Activated naive CD8-positive, alpha-beta T cell treated with anti-CD3 and anti-CD28 coated beads, Interleukin-2, amount 50 U/mL, for 16 hours (primary cell): Measurements from ENCODE around the gene TSSC4.

Experiments used
- DNase-seq: peaks from one replicate; pipeline ENCODE4 v3.0.0-alpha.2; 2020; ENCODE audit warnings: low read depth, low spot score

The TSSC4 gene

GRCh38 chr11:2400762-2401435, 349 bp downstream of the TSSC4 start:
- DNase-seq = no peak

DNA sequence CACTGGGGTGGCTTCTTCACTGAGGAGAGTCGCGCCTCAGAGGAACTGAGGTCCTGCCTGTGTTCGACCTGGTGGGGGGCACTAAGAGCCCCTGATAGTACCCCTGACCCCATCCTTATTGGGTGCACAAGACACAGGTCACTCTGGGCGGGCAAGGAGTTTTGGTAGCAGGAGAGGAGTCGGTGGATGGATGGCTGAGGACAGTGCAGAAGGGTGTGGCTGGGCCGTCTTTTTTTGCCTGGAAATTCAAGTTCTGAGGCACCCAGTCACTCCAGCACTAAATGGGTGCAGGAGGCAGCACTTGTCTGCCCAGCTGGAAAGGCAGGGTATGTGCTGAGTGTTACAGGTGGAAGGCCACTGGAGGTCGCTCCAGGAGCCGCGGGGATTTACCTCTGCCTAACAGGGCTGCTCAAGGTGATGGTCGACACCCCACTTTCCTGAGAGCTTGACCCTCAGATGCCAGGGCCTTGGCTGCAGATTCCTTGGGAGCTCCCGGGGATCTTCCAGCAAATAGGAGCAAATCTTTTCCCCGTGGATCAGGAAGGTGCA, 960 bp downstream of the TSSC4 start:
- no peak for DNase-seq

DNA sequence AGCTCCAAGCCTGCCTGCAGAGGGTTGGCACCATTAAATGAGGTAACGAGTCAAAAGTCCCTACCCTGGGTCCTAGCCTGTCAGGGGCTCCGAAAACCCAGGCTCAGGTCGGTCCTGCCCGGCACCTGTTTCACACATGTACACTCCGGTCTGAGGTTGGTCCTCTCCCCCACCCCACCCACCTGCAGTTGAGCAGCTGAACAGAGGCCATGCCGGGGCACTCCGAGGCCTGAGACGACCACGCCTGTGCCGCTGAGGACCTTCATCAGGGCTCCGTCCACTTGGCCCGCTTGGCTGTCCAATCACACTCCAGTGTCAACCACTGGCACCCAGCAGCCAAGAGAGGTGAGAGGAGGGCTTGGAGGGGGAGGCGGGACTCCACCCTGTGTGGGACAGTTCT, 1.6 kb downstream of the TSSC4 start:
- DNase-seq = no peak

- DNase-seq = no peak
Measured at GRCh38 chr11:2402890-2403645, 2.5 kb downstream of the TSSC4 start.

GRCh38 chr11:2404735-2405196, 4.2 kb downstream of the TSSC4 start:
- DNase-seq = no peak

- no peak for DNase-seq
Measured at GRCh38 chr11:2406451-2406850, 5.9 kb downstream of the TSSC4 start.

GRCh38 chr11:2406878-2407410, 6.4 kb downstream of the TSSC4 start:
- no peak for DNase-seq

DNA sequence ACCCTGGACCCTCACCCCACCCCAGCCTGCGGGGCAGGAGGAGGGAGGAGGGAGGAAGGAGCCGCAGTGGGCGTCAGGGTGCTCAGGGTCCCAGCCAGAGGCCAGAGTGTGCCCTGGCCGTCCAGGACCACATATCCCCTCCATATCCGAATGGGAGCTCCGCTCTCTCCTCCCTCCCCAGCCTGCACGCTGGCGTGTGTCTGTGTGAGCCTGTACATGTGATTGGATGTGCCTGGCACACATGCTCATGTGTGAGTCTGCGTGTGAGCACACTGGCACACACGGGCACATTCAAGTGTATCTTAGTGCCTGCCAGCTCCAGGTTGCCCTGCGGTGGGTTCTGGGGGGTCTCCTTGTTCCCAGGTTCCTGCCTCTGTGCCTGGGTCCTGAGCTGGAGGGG, 8.1 kb downstream of the TSSC4 start:
- no peak for DNase-seq

DNA sequence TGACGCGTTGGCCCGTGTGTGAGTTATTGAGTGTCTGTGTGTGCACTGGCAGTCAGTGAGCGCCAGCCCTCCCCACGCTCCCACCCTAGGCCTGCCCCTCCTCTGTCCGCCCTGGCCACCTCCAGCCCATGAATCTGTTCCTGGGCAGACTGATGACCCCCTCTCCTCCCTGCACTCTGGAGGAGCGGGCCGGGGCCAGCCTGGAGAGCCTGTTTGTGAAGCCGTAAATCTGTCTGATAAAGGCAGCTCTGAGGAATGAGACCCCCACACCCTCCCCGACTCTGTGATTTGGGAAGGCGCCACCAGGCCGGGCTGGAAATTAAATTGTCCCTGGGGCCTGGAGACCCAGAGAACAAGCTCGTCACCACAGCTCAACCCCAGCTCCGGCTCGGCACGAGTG, 8.6 kb downstream of the TSSC4 start:
- DNase-seq = no peak

GRCh38 chr11:2409611-2410468, 9.3 kb downstream of the TSSC4 start:
- DNase-seq = no peak

DNA sequence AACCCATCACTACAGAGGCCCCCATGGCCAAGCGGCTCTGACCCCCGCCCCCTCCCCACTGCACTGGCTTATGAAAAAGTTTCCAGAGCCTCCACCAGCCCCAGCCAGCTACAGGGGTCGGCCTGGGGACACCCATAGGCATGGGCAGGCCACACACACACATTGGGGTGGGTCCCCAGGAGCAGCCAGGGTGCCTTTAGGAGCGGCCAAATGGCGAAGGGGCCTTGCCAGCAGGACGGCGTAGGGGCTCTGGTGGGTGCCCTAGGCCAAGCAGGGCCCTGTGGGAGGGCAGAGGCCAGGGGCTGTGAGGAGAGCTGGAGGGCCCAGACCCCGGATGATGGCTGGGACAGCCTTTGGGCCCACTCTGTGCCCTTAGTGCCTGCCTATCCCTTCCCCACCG, 10.1 kb downstream of the TSSC4 start:
- DNase-seq = no peak

DNA sequence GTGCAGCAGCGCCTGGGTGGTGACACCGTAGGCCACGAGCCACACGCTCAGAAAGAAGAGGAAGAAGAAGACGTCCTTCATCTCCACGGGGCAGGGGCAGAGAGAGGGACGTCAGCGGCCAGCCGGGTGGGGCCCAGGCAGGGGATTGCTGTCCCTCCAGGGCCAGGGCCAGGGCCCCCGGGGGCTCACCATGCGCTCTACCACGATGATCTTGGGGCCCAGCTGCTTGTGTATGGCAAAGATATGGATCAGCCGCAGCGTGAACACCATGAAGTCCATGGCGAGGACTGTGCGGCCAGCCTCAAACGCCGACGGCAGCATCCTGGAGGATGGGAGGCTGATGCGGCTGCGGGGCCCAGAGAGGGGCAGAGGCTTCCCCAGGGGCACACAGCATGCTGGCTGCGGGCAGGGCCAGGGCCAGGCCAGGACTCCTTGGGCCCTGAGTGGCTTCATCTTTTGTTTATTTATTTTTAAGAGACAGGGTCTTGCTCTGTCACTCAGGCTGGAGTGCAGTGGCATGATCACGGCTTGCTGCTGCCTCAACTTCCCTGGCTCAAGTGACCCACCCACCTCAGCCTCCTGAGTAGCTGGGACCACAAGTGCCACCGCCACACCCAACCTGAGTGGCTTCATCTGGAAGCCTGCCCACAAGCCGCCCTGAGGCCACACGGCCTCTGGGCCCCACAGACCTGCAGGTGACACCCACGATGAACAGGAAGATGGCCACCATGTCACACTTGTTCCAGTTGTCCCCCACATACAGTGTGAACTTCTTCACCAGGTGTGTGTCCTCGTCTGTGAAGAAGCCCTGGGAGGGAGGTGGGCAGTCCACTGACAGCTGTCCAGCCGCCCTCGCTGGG, 11.1 kb downstream of the TSSC4 start:
- no peak for DNase-seq

DNA sequence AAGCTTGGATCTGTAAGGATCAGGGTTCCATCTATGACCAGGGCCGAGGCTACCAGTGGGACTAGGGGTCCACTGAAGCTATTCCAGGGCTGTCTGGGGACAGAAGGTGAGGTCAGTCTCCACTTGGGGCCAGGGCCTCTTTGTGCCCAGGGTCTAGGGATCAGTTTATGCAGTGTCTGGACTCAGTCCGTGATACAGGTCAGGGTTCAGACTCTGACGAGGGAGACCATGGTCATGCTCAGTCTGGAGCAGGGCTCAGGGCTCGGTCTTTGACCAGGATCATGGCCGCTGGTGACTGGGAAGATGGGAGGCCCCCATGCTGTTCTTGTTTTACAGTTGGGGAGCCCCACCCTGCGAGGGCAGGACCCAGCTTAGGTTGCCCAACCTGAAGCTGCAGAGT, 11.8 kb downstream of the TSSC4 start:
- no peak for DNase-seq

- no peak for DNase-seq
Measured at GRCh38 chr11:2413742-2414579, 13.4 kb downstream of the TSSC4 start.

DNA sequence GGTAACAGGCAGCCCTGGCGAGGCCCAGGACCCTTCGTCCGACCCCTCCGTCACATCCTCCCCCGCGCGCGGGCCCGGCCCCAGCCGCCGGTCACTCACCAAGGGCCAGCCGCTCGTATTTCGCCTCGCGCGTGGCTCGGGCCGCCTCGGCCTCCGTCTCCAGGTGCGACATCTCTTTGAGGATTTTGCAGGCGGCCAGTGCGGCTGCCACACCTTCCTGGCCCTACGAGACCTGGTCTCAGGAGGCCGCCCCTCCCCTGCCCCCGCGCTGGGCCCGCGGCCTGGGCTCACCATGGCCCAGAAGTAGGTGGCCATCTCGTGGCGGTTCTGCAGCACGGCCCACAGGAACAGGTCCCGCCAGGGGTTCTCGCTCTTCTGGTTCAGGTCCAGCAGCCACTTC, 14.1 kb downstream of the TSSC4 start:
- DNase-seq = no peak

DNA sequence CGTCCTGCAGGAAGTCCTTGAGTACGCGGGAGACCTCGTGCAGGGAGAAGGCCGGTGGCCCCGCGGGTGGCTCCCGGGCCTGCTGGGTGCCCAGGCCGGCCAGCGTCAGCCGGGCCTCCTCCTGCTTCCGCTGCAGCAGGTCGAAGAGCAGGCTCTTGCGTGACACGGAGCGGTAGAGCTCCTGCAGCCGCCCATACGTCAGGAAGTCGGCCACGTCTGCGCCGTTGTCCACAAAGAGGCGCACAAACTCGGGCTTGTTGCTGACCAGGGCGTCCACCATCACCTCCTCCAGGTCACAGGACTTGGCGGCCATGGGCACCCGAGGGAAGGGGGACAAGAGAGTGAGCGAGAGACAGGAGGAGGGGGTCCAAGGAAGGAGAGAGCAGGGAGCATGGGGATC, 14.6 kb downstream of the TSSC4 start:
- DNase-seq = no peak

DNA sequence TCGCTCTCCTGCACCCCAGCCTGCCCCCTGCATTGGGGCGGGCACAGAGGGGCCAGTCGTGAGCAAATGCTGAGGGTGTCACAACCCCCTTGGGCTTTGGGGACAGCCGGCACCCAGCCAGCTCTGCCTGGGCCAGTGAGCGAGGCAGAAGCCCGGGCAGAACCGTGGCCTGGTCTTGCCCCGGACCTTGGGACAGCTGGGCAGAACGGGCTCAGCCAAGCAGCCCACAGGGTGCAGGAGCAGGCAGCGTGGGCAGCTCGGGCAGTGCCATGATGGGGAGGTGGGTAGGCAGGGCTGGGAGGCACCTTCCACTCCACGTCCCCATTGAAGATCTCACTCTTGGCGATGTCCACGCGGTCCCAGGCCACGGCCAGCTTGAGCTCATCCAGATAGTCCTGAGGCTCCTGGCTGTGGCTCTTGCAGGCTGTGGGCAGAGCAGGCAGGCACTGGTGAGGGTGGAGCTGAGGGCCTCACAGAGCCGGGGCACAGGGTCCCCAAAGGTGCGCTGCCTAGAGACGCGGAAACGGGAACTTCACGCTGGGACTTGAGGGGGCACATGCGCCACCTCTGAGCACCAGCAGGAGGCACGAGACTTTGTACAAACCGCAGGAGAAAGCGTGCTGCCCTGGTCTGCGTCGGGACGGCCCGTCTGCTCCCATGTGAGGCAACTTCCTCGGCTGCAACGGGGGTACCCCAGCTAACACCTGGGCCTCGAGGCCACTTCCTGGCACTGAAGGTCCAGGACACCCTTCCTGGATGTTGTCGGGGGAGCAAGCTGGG, 15.2 kb downstream of the TSSC4 start:
- no peak for DNase-seq

DNA sequence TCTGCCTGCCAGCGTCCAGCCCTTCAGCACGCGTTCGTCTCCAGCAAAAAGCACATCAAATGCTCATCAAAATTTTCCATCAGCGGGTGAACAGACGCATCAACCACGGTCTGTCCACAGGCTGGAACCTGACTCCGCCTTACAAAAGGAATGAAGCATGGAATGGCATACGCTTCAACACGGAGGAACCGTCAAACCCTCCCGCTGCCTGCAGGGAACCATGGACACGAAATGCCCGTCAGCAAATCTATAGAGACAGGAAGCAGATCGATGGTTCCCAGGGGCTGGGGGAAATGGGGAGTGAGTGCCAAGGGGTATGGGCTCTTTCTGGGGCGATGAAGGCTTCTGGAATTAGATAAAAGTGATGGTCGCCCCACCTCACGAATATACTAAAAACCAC, 16.2 kb downstream of the TSSC4 start:
- no peak for DNase-seq
